H9 (cell line): ENCODE measurements around the gene ILK. TPM values are rescaled to one million over a fixed set of nuclear protein-coding genes. Genes with fewer than 3 reads are reported as not detected.

Experiments used
- DNase-seq: peaks from one replicate; pipeline ENCODE4 v3.0.0-alpha.2; 2017
- H2AFZ ChIP-seq: one replicate; pipeline ENCODE4 v1.6.1; 2013; ENCODE audit warnings: mild to moderate bottlenecking, low read length, control low read depth, moderate library complexity
- H2AK5ac ChIP-seq: 2 replicates; pipeline ENCODE4 v1.6.1; 2013; ENCODE audit warnings: low read length, control low read depth, mixed read lengths; ENCODE audit not compliant: insufficient read length
- H2BK120ac ChIP-seq: one replicate; pipeline ENCODE4 v1.6.1; 2013; ENCODE audit warnings: low read depth, mild to moderate bottlenecking, low read length, control low read depth, inconsistent platforms; ENCODE audit not compliant: poor library complexity, severe bottlenecking
- H2BK12ac ChIP-seq: 2 replicates; pipeline ENCODE4 v1.6.1; 2013; ENCODE audit warnings: low read length, control low read depth, mixed read lengths, low read depth; ENCODE audit not compliant: insufficient read length
- H2BK15ac ChIP-seq: 2 replicates; pipeline ENCODE4 v1.6.1; 2013; ENCODE audit warnings: low read depth, low read length, control low read depth
- H2BK20ac ChIP-seq: one replicate; pipeline ENCODE4 v1.6.1; 2013; ENCODE audit warnings: low read depth, mild to moderate bottlenecking, low read length, control low read depth, inconsistent platforms; ENCODE audit not compliant: poor library complexity, severe bottlenecking
- H2BK5ac ChIP-seq: 2 replicates; pipeline ENCODE4 v1.6.1; 2013; ENCODE audit warnings: low read length, control low read depth, mixed read lengths; ENCODE audit not compliant: insufficient read length
- H3K14ac ChIP-seq: 2 replicates; pipeline ENCODE4 v1.6.1; 2013; ENCODE audit warnings: low read length, control low read depth; ENCODE audit not compliant: insufficient read depth
- H3K18ac ChIP-seq: 2 replicates; pipeline ENCODE4 v1.6.1; 2013; ENCODE audit warnings: low read depth, mild to moderate bottlenecking, mixed read lengths, low read length, control low read depth; ENCODE audit not compliant: insufficient read length
- H3K23ac ChIP-seq: 2 replicates; pipeline ENCODE4 v1.6.1; 2013; ENCODE audit warnings: low read length, control low read depth, mixed read lengths, low read depth; ENCODE audit not compliant: insufficient read length
- H3K23me2 ChIP-seq: 2 replicates; pipeline ENCODE4 v1.6.1; 2013; ENCODE audit warnings: low read depth, mild to moderate bottlenecking, mixed read lengths, low read length, control low read depth; ENCODE audit not compliant: insufficient read length, poor library complexity, severe bottlenecking
- H3K27ac ChIP-seq: 2 replicates; pipeline ENCODE4 v1.5.1; 2013; ENCODE audit warnings: low read length, control low read depth, mixed read lengths, low read depth; ENCODE audit not compliant: insufficient read length
- H3K27me3 ChIP-seq: 2 replicates; pipeline ENCODE4 v1.6.1; 2013; ENCODE audit warnings: low read length, control low read depth, inconsistent platforms; ENCODE audit not compliant: insufficient read depth
- H3K4ac ChIP-seq: 2 replicates; pipeline ENCODE4 v1.6.1; 2013; ENCODE audit warnings: low read depth, mild to moderate bottlenecking, control low read depth, inconsistent platforms, low read length, moderate library complexity
- H3K4me1 ChIP-seq: 2 replicates; pipeline ENCODE4 v1.6.1; 2013; ENCODE audit warnings: low read length, control low read depth, inconsistent platforms; ENCODE audit not compliant: insufficient read depth
- H3K4me2 ChIP-seq: 2 replicates; pipeline ENCODE4 v1.6.1; 2013; ENCODE audit warnings: low read length, control low read depth, mixed read lengths; ENCODE audit not compliant: insufficient read length, insufficient read depth
- H3K56ac ChIP-seq: 2 replicates; pipeline ENCODE4 v1.6.1; 2013; ENCODE audit warnings: low read depth, mild to moderate bottlenecking, mixed read lengths, low read length, control low read depth; ENCODE audit not compliant: insufficient read length
- H3K79me1 ChIP-seq: 2 replicates; pipeline ENCODE4 v1.6.1; 2013; ENCODE audit warnings: low read depth, mild to moderate bottlenecking, moderate library complexity, low read length, control low read depth, inconsistent platforms; ENCODE audit not compliant: insufficient read depth, poor library complexity, severe bottlenecking
- H3K79me2 ChIP-seq: 2 replicates; pipeline ENCODE4 v1.6.1; 2013; ENCODE audit warnings: low read length, control low read depth, inconsistent platforms; ENCODE audit not compliant: insufficient read depth
- H3K9ac ChIP-seq: 2 replicates; pipeline ENCODE4 v1.6.1; 2013; ENCODE audit warnings: low read length, control low read depth, mixed read lengths; ENCODE audit not compliant: insufficient read length; ENCODE audit errors: extremely low read depth
- H3K9me3 ChIP-seq: one replicate; pipeline ENCODE4 v1.6.1; 2013; ENCODE audit warnings: low read depth, low read length, inconsistent platforms; ENCODE audit not compliant: control insufficient read depth
- H3T11ph ChIP-seq: one replicate; pipeline ENCODE4 v1.6.1; 2013; ENCODE audit warnings: mild to moderate bottlenecking, low read length, control low read depth, inconsistent platforms
- H4K20me1 ChIP-seq: one replicate; pipeline ENCODE4 v1.6.1; 2013; ENCODE audit not compliant: control insufficient read depth, insufficient read length, insufficient read depth
- H4K5ac ChIP-seq: 2 replicates; pipeline ENCODE4 v1.6.1; 2013; ENCODE audit warnings: low read depth, mild to moderate bottlenecking, mixed read lengths, low read length, control low read depth; ENCODE audit not compliant: insufficient read length
- H4K8ac ChIP-seq: replicated peaks from 2 replicates; pipeline ENCODE4 v1.6.1; 2013; ENCODE audit warnings: low read length, control low read depth, mixed read lengths, low read depth; ENCODE audit not compliant: insufficient read length
- H4K91ac ChIP-seq: 2 replicates; pipeline ENCODE4 v1.6.1; 2013; ENCODE audit warnings: low read depth, mild to moderate bottlenecking, moderate library complexity, mixed read lengths, low read length, control low read depth; ENCODE audit not compliant: insufficient read length
- H3K27ac Mint-ChIP-seq, 3 experiments: 2 replicates in 2 of 3; 3 replicates in 1 of 3; pipeline ENCODE4 v1.8.0; 2020 to 2021; ENCODE audit warnings: mixed read lengths in 3 of 3, mild to moderate bottlenecking in 1 of 3, moderate library complexity in 1 of 3
- H3K27me3 Mint-ChIP-seq: 2 replicates; pipeline ENCODE4 v1.8.0; 2021; ENCODE audit warnings: low read depth, mild to moderate bottlenecking, moderate library complexity, mixed read lengths
- H3K36me3 Mint-ChIP-seq, 3 experiments: 2 replicates in 2 of 3; 3 replicates in 1 of 3; pipeline ENCODE4 v1.8.0; 2020 to 2021; ENCODE audit warnings: low read depth in 3 of 3, mixed read lengths in 3 of 3; ENCODE audit not compliant: insufficient read depth in 1 of 3
- H3K4me1 Mint-ChIP-seq, 2 experiments: 2 replicates each; pipeline ENCODE4 v1.8.0; 2020; ENCODE audit warnings: mixed read lengths in 2 of 2
- H3K4me3 Mint-ChIP-seq, 2 experiments: 2 replicates in 1 of 2; 3 replicates in 1 of 2; pipeline ENCODE4 v1.8.0; 2020 to 2021; ENCODE audit warnings: mild to moderate bottlenecking in 2 of 2, mixed read lengths in 2 of 2, moderate library complexity in 1 of 2
- H3K9me3 Mint-ChIP-seq, 2 experiments: 2 replicates in 1 of 2; 3 replicates in 1 of 2; pipeline ENCODE4 v1.8.0; 2020; ENCODE audit warnings: mild to moderate bottlenecking in 2 of 2, mixed read lengths in 2 of 2, moderate library complexity in 1 of 2
- WGBS: extraction: QIAGEN DNeasy Blood & Tissue Kit; methylation state at CpG from one replicate; pipeline ENCODE4 v1.1.7; 2013; ENCODE audit warnings: missing lambda C conversion rate, low lambda C conversion rate, mixed read lengths; ENCODE audit not compliant: insufficient read length; ENCODE audit errors: extremely low coverage; 5-methylcytosine and 5-hydroxymethylcytosine counted together
- total RNA-seq: library from RNA; stranded (reverse); gene quantifications from 2 replicates; pipeline ENCODE4 v1.2.1, GENCODE V29; 2021
- TF ChIP-seq, protein P1 (sequence below): fragments of 200-600 bp; sonication (generic); conservative IDR thresholded peaks from 3 replicates; pipeline ENCODE4 v1.8.0; 2021; ENCODE audit warnings: antibody characterized with exemption, mild to moderate bottlenecking

ILK gene
- total RNA-seq, 1 experiment from 2014 or later = 100 TPM

DNA sequence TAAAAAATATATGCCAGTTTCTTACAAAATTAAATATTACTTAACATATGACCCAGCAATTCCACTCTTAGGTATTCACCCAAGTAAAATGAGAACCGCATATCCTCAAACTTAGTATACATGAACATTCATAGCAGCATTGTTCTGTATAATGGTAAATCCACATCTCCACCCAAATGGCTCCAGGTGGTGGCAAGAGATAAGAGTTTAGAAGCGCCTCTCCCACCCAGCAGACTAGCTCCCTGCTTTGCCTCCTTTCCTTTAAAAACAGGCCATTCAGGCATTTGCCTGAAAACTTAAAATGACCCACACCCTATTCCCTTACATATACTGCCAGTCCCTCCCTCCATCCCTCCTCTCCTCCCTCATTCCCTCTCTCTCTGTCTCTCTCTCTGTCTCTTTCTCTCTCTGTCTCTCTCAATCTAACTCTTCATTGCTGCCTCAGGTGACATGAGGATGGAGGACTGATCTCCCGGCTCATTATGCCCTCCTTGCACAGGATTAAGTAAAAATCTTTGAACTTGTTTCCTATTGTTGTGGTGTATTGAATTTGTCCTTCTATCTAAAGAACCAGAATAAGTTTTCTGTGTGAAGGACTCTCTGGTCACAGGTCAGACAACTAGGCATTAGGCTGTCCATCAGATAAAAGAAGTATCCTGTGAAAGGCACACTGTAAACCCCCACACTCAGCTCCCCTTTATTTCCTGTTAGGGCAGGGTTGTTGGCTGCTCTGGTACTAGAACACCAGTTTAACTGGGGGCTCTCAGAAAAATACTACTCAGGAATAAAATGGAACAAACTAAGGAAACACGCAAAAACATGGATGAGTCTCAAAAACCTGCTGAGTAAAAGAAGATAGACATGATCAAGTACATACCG, 48.5 kb upstream of the ILK start:
- H3K4me2 ChIP-seq = no peak overlapping the region
- H3K23ac ChIP-seq = no peak overlapping the region
- Mint-ChIP-seq H3K27me3 (no peaks in the 10 kb centered on the region; the same call in none of the 2 replicates), H3K4me1 (no peaks in the 10 kb centered on the region), H3K4me3 (no peak overlapping the region), H3K27ac (peak overlapping the region in 1 of 3 experiments; percentile 28; a peak in 1 of 7 replicates), H3K36me3 (no peaks in the 10 kb centered on the region), H3K9me3 (no peaks in the 10 kb centered on the region)
- no peak overlapping the region for H4K5ac ChIP-seq
- no peak overlapping the region for H3K14ac ChIP-seq
- DNase-seq = no peak
- H4K91ac ChIP-seq = no peak overlapping the region
- H3K27me3 ChIP-seq = no peaks in the 10 kb centered on the region
- no peaks in the 10 kb centered on the region for H3K9me3 ChIP-seq
- H2BK12ac ChIP-seq = no peak overlapping the region
- no peak overlapping the region for H4K8ac ChIP-seq
- no peak overlapping the region for H2AK5ac ChIP-seq
- no peak overlapping the region for H2BK5ac ChIP-seq
- H3K27ac ChIP-seq = no peak overlapping the region
- TF ChIP-seq, protein P1, sequence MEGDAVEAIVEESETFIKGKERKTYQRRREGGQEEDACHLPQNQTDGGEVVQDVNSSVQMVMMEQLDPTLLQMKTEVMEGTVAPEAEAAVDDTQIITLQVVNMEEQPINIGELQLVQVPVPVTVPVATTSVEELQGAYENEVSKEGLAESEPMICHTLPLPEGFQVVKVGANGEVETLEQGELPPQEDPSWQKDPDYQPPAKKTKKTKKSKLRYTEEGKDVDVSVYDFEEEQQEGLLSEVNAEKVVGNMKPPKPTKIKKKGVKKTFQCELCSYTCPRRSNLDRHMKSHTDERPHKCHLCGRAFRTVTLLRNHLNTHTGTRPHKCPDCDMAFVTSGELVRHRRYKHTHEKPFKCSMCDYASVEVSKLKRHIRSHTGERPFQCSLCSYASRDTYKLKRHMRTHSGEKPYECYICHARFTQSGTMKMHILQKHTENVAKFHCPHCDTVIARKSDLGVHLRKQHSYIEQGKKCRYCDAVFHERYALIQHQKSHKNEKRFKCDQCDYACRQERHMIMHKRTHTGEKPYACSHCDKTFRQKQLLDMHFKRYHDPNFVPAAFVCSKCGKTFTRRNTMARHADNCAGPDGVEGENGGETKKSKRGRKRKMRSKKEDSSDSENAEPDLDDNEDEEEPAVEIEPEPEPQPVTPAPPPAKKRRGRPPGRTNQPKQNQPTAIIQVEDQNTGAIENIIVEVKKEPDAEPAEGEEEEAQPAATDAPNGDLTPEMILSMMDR = no peak
- H2BK15ac ChIP-seq = no peak overlapping the region
- no peaks in the 10 kb centered on the region for H4K20me1 ChIP-seq
- H2BK20ac ChIP-seq = no peak overlapping the region
- no peak overlapping the region for H2AFZ ChIP-seq
- H3T11ph ChIP-seq = no peak overlapping the region
- H3K18ac ChIP-seq = no peak overlapping the region
- no peak overlapping the region for H2BK120ac ChIP-seq
- no CpG with 5 or more reads among the region's 5 CpGs for WGBS
- H3K4me1 ChIP-seq = no peaks in the 10 kb centered on the region
- H3K23me2 ChIP-seq = no peaks in the 10 kb centered on the region
- no peaks in the 10 kb centered on the region for H3K79me1 ChIP-seq
- no peak overlapping the region for H3K56ac ChIP-seq
- no peaks in the 10 kb centered on the region for H3K79me2 ChIP-seq
- H3K9ac ChIP-seq = no peak overlapping the region
- H3K4ac ChIP-seq = no peak overlapping the region
